Right lobe of liver (tissue), 6 donors: Measurements from ENCODE around the gene FAM163B. TPM values are rescaled to one million over a fixed set of nuclear protein-coding genes. Genes with fewer than 3 reads are reported as not detected.
A peak's percentile ranks its signal among the peaks of the same experiment; 100 is the strongest.

Source experiments
- ATAC-seq, 4 donors: fragments of 200-7000 bp; cut with Tn5 transposase; one replicate each; pipeline ENCODE4 v1.9.1; 2020; ENCODE audit warnings: mild to moderate bottlenecking in 4 of 4, moderate library complexity in 4 of 4
- DNase-seq, 3 donors: peaks; one replicate each; pipeline ENCODE4 v3.0.0-alpha.2; 2020
- H3K27ac ChIP-seq, 3 donors: fragments of 200-600 bp; one replicate each; pipeline ENCODE4 v1.8.0; 2022
- H3K27me3 ChIP-seq, 2 donors: fragments of 200-600 bp; one replicate each; pipeline ENCODE4 v1.8.0; 2022
- H3K36me3 ChIP-seq, 4 donors: fragments of 200-600 bp; sonication (generic) in 1 of 4; one replicate each; pipeline versions ENCODE4 v1.5.1 to v1.8.0; 2017 to 2022; ENCODE audit warnings: control low read depth in 1 of 4
- H3K4me1 ChIP-seq, 4 donors: fragments of 200-600 bp; sonication (generic) in 1 of 4; one replicate each; pipeline versions ENCODE4 v1.5.1 to v1.8.0; 2017 to 2022; ENCODE audit warnings: control low read depth in 1 of 4
- H3K4me3 ChIP-seq, 3 donors: fragments of 200-600 bp; one replicate each; pipeline ENCODE4 v1.8.0; 2022
- H3K9me3 ChIP-seq, 4 donors: fragments of 200-600 bp; sonication (generic) in 1 of 4; one replicate each; pipeline versions ENCODE4 v1.5.1 to v1.8.0; 2017 to 2022; ENCODE audit warnings: control low read depth in 1 of 4
- CTCF ChIP-seq, 4 donors: fragments of 200-600 bp in 3 of 4; fragments of 450-650 bp in 1 of 4; IDR thresholded peaks; one replicate each; pipeline versions ENCODE4 v1.5.1 to v1.8.0; 2016 to 2022; ENCODE audit warnings: antibody characterized with exemption in 4 of 4, mild to moderate bottlenecking in 2 of 4
- POLR2A ChIP-seq: fragments of 450-650 bp; IDR thresholded peaks from one replicate; pipeline ENCODE4 v1.6.1; 2017; ENCODE audit warnings: antibody characterized with exemption, mild to moderate bottlenecking
- WGBS: methylation state at CpG from one replicate; pipeline ENCODE4 v1.1.6; 2018; ENCODE audit warnings: low coverage, low lambda C conversion rate; ENCODE audit not compliant: insufficient coverage; ENCODE audit errors: missing lambda C conversion rate; 5-methylcytosine and 5-hydroxymethylcytosine counted together
- intact Hi-C, 2 donors: fragments of 100-400 bp; cut with DNase I; formaldehyde crosslinking; loops; one replicate each; pipeline versions ENCODE4 v1.11.2 to v1.14.1; 2022
- total RNA-seq, 6 experiments: library from RNA; depleted of rRNA in 2 of 6; stranded (reverse); fragments of >200 nt in 2 of 6; fragmentation: NEBNext Ultra II Directional in 3 of 6; extraction: Animal tissue kit (Norgen Biotek cat#: 25700) in 3 of 6; gene quantifications; one replicate each; pipeline versions ENCODE4 v1.1.0 to v1.2.4, GENCODE V29; 2016 to 2023
- donor health status: DM: no; HTN: yes; CAD: no.
- donor health status: DM: no; HTN: no; CAD: no.
- donor health status: DM: no; HTN: no; CAD: no.
- donor health status: DM: no; HTN: yes; CAD: no.
- donor health status: DM: no; HTN: yes; CAD: no.

The FAM163B gene
- total RNA-seq, 6 experiments from 2014 or later, result 1.6 to 5.8 (median 3.0) TPM

GRCh38 chr9:133603135-133603927, 5.9 kb downstream of the FAM163B start:
- no peak for ATAC-seq
- no peak for DNase-seq
- Histone ChIP-seq H3K27me3 (no peaks in the 10 kb centered on the region), H3K36me3 (no peaks in the 10 kb centered on the region), H3K27ac (no peak overlapping the region), H3K9me3 (no peaks in the 10 kb centered on the region), H3K4me3 (no peak overlapping the region), H3K4me1 (no peaks in the 10 kb centered on the region)
- TF ChIP-seq CTCF (IDR thresholded peaks at IDR 0.05) (no peak), POLR2A (no peak)
- 34% methylated on average over 8 of the region's 14 CpGs for WGBS
- intact Hi-C loops, result no loop called here

- intact Hi-C loops, result no loop called here
- H3K9me3 ChIP-seq, result no peaks in the 10 kb centered on the region
- DNase-seq, result peak in 1 of 3 donors; percentile 29
- H3K27me3 ChIP-seq, result no peaks in the 10 kb centered on the region
- H3K4me1 ChIP-seq, result no peaks in the 10 kb centered on the region
- H3K27ac ChIP-seq, result no peak overlapping the region
- TF ChIP-seq POLR2A (no peak), CTCF (IDR thresholded peaks at IDR 0.05) (no peak)
- WGBS, result 60% methylated on average over 7 of the region's 10 CpGs
- ATAC-seq, result no peak
- H3K4me3 ChIP-seq, result no peak overlapping the region
- no peaks in the 10 kb centered on the region for H3K36me3 ChIP-seq
Measured at GRCh38 chr9:133602277-133602676, 6.9 kb downstream of the FAM163B start.

- intact Hi-C loops, result no loop called here
- DNase-seq, result peak in 1 of 3 donors; percentile 37
Measured at GRCh38 chr9:133601746-133602145, 7.4 kb downstream of the FAM163B start.

GRCh38 chr9:133600739-133601138, 8.4 kb downstream of the FAM163B start:
- Histone ChIP-seq H3K4me3 (no peak overlapping the region), H3K4me1 (no peaks in the 10 kb centered on the region), H3K27me3 (no peaks in the 10 kb centered on the region), H3K36me3 (no peaks in the 10 kb centered on the region), H3K9me3 (no peaks in the 10 kb centered on the region), H3K27ac (no peak overlapping the region)
- DNase-seq, result peak in 1 of 3 donors; percentile 11
- WGBS, result 43% methylated on average over 7 of the region's 7 CpGs
- intact Hi-C loops, result no loop called here
- TF ChIP-seq POLR2A (no peak), CTCF (IDR thresholded peaks at IDR 0.05) (no peak)
- ATAC-seq, result no peak

More at GRCh38 chr9:133601746-133602145, 7.4 kb downstream of the FAM163B start:
- Histone ChIP-seq H3K27me3 (no peaks in the 10 kb centered on the region), H3K9me3 (no peaks in the 10 kb centered on the region), H3K36me3 (no peaks in the 10 kb centered on the region), H3K4me1 (no peaks in the 10 kb centered on the region), H3K4me3 (no peak overlapping the region), H3K27ac (no peak overlapping the region)
- ATAC-seq, result no peak
- 60% methylated on average over 1 of the region's 10 CpGs for WGBS
- no peak for TF ChIP-seq CTCF (IDR thresholded peaks at IDR 0.05)
- TF ChIP-seq POLR2A, result no peak
